Parathyroid adenoma (tissue), 2 donors: ENCODE measurements around the gene LPAR1.

ENCODE experiments used
- H2AFZ ChIP-seq: fragments of 300-600 bp; sonication (generic); one replicate; pipeline ENCODE4 v1.7.0; 2017; ENCODE audit warnings: antibody characterized with exemption, mild to moderate bottlenecking
- H3K27ac ChIP-seq: fragments of 300-600 bp; sonication (generic); one replicate; pipeline ENCODE4 v1.7.0; 2017
- H3K27me3 ChIP-seq: fragments of 300-600 bp; sonication (generic); one replicate; pipeline ENCODE4 v1.7.0; 2017; ENCODE audit warnings: low read length; ENCODE audit not compliant: control insufficient read depth, insufficient read depth
- H3K36me3 ChIP-seq: fragments of 300-600 bp; sonication (generic); one replicate; pipeline ENCODE4 v1.7.0; 2017; ENCODE audit warnings: low read length; ENCODE audit not compliant: control insufficient read depth, insufficient read depth
- H3K4me1 ChIP-seq: fragments of 300-600 bp; sonication (generic); one replicate; pipeline ENCODE4 v1.7.0; 2017; ENCODE audit warnings: control low read depth
- H3K4me2 ChIP-seq: fragments of 300-600 bp; sonication (generic); one replicate; pipeline ENCODE4 v1.7.0; 2017; ENCODE audit warnings: low read length
- H3K4me3 ChIP-seq: fragments of 300-600 bp; sonication (generic); one replicate; pipeline ENCODE4 v1.7.0; 2017; ENCODE audit warnings: low read depth, low read length
- H3K79me2 ChIP-seq: fragments of 300-600 bp; sonication (generic); one replicate; pipeline ENCODE4 v1.7.0; 2017; ENCODE audit warnings: control low read depth
- H3K9ac ChIP-seq: fragments of 300-600 bp; sonication (generic); one replicate; pipeline ENCODE4 v1.7.0; 2017; ENCODE audit warnings: mild to moderate bottlenecking
- H3K9me3 ChIP-seq: fragments of 300-600 bp; sonication (generic); one replicate; pipeline ENCODE4 v1.7.0; 2017; ENCODE audit warnings: low read length; ENCODE audit not compliant: control insufficient read depth
- CTCF ChIP-seq: fragments of 300-600 bp; sonication (generic); IDR thresholded peaks from one replicate; pipeline ENCODE4 v1.7.0; 2017; ENCODE audit warnings: antibody characterized with exemption, mild to moderate bottlenecking
- donor health status: primary hyperparathyroidism.

LPAR1 gene

DNA sequence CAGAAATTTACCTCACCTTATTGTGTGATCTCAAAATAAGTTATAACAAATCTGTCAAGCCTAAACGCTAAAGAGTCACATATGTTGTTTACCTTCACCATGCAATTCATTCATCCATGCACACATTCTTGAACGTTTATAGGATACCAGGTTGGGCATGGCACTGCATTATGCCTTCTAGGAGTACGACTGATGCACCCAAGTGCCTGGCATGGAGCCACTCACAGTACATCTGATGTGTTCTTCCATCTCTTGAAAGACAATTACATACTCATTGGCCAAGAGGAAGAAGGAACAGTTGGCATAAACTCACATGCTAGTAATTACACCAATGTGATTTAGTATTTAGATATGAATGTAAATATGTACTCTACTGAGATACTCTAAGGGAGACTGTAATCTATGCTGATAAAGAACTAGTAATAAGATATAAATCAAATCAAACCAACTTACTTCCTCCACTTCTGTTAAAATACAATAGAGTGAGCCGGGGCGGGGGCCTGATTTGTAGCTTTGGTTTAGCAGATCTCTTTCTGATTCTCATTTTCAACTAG lies 90.7 kb downstream of the LPAR1 start:
- Histone ChIP-seq H3K27ac (no peak overlapping the region), H3K4me1 (no peaks in the 10 kb centered on the region), H3K9me3 (no peaks in the 10 kb centered on the region), H3K27me3 (no peaks in the 10 kb centered on the region), H3K79me2 (no peaks in the 10 kb centered on the region), H3K9ac (no peak overlapping the region), H2AFZ (no peak overlapping the region), H3K4me2 (no peak overlapping the region), H3K4me3 (no peak overlapping the region), H3K36me3 (no peaks in the 10 kb centered on the region)
- no peak for TF ChIP-seq CTCF

GRCh38 chr9:110942522-110942921 lies 95.7 kb downstream of the LPAR1 start:
- Histone ChIP-seq H3K9ac (no peak overlapping the region), H2AFZ (no peak overlapping the region), H3K9me3 (no peaks in the 10 kb centered on the region), H3K27me3 (no peaks in the 10 kb centered on the region), H3K4me1 (no peaks in the 10 kb centered on the region), H3K27ac (no peak overlapping the region), H3K4me2 (no peak overlapping the region), H3K4me3 (no peak overlapping the region), H3K36me3 (no peaks in the 10 kb centered on the region), H3K79me2 (no peaks in the 10 kb centered on the region)
- TF ChIP-seq CTCF: no peak

- no peak overlapping the region for H3K9ac ChIP-seq
- H3K36me3 ChIP-seq: no peaks in the 10 kb centered on the region
- no peak overlapping the region for H3K4me3 ChIP-seq
- no peak for TF ChIP-seq CTCF
- H2AFZ ChIP-seq: no peak overlapping the region
- no peaks in the 10 kb centered on the region for H3K27me3 ChIP-seq
- no peaks in the 10 kb centered on the region for H3K9me3 ChIP-seq
- no peak overlapping the region for H3K4me2 ChIP-seq
- no peak overlapping the region for H3K27ac ChIP-seq
- no peaks in the 10 kb centered on the region for H3K4me1 ChIP-seq
- H3K79me2 ChIP-seq: no peaks in the 10 kb centered on the region
Observed at GRCh38 chr9:110940951-110941557, 97.2 kb downstream of the LPAR1 start.

- H3K27me3 ChIP-seq: no peaks in the 10 kb centered on the region
- no peaks in the 10 kb centered on the region for H3K79me2 ChIP-seq
- no peak overlapping the region for H3K9ac ChIP-seq
- no peak for TF ChIP-seq CTCF
- no peak overlapping the region for H3K4me2 ChIP-seq
- H3K4me1 ChIP-seq: no peaks in the 10 kb centered on the region
- no peak overlapping the region for H2AFZ ChIP-seq
- no peaks in the 10 kb centered on the region for H3K9me3 ChIP-seq
- no peak overlapping the region for H3K4me3 ChIP-seq
- no peak overlapping the region for H3K27ac ChIP-seq
- H3K36me3 ChIP-seq: no peaks in the 10 kb centered on the region
Observed at GRCh38 chr9:110939573-110939972, 98.7 kb downstream of the LPAR1 start.

DNA sequence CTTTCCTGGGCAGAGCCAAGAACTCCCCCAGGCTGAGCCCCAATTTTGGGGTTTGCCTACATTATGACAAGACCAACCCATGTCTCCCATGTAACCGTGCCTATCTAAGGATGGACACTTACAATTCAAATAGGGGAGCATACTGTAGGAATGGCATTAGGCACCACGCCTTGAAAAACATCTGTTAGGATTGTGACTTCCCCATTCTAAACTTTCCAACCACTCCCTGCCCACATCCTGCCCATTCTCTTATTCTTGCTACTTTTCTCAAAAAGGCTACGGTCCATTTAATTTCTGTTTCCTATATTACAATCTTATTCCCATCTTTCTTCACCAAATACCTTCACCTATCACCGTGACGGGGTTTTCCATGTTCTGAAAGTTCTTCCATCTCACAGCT lies 99.2 kb downstream of the LPAR1 start:
- Histone ChIP-seq H3K9me3 (no peaks in the 10 kb centered on the region), H3K27me3 (no peaks in the 10 kb centered on the region), H3K4me3 (no peak overlapping the region), H3K4me2 (no peak overlapping the region), H3K27ac (no peak overlapping the region), H3K36me3 (no peaks in the 10 kb centered on the region), H3K79me2 (no peaks in the 10 kb centered on the region), H2AFZ (no peak overlapping the region), H3K9ac (no peak overlapping the region), H3K4me1 (no peaks in the 10 kb centered on the region)
- TF ChIP-seq CTCF: no peak
